Measurements from ENCODE around the gene AFAP1L1.

AFAP1L1 gene

DNA sequence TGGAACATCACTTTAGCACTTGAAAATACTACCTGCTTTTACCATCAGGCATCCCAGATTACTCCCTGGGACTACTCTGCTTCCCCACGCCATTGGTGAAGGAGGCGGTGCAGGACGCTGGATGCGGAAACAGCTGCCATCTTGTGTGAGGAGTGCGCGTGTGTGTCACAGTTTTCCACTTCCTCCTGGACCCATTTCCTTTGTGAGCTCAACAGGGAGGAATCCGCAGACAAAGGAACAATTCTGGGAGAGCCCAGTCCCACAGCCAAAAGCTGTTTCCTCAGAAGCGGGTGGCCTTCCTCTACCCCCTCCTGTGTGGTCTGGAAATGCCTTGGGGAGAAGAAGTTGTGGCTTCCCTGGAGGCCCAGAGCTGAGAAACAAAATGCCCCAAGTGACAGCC, 16.8 kb downstream of the AFAP1L1 start:
- no peak for DNase-seq

DNA sequence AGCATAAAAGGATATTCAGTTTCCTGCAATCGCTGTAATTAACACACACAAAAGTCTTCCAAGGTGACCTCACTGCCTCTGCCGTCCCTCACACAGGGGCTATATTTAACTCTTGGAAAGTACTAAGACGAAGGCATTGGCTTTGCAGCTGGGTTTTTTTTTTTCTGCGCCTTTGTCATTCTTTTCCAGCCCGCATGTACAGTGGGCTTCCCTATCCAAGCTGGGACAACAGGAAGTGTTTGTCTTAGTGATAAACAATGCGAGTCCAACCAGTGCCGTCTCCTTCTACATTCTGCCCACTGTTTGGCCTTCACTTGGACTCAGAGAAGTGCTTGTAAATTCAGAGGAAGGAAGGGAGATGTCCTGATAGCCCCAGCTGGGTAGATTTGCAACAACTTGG, 17.6 kb downstream of the AFAP1L1 start:
- no peak for DNase-seq

GRCh38 chr5:149294872-149295829, 23.5 kb downstream of the AFAP1L1 start:
- no peak for DNase-seq

GRCh38 chr5:149297340-149298025, 25.8 kb downstream of the AFAP1L1 start:
- DNase-seq = no peak

DNA sequence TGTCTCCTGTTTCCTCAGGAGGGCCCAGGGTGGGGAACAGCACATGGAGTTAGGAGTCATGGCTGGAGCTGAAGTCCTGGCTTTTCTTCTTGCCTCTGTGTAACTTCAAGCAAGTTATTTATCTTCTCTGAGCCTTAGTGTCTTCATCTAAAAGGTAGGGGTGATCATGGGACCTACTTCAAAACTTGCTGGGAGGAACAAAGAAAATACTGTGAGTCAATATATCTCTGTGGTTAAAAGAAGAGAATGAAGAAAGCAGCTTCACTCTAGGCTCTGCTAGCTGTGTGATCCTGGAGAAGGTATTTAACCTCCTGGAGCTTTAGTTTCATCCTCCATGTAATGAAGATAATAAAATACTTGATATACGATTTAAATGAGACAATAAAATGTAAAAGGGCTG, 26.5 kb downstream of the AFAP1L1 start:
- DNase-seq = no peak

DNA sequence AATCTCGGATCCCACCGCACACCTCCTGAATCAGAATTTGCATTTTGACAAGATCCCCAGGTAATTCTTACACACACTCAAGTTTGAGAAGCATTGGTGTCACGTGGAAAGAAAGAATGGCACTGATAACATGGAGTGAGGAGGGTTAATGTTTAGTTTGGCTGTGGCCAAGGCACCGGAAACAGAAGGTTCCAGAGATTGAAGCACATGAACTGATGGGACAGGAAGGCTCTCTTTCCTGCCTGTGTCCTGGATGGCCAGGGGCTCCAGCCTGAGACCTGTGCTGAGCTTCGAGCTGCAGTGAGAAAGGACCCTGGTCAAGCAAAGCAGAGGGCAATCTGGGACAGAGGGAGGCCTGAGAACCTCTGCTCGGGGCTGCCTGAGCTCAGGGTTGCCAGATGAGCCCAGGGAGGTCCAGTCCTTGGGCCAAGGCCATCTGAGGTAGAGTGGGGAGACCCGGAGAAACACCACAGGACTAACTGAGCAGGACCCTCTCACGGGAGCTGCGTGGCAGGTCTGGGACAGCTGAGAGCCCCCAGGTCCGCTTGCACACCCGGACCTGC, 27.3 kb downstream of the AFAP1L1 start:
- DNase-seq = no peak

DNA sequence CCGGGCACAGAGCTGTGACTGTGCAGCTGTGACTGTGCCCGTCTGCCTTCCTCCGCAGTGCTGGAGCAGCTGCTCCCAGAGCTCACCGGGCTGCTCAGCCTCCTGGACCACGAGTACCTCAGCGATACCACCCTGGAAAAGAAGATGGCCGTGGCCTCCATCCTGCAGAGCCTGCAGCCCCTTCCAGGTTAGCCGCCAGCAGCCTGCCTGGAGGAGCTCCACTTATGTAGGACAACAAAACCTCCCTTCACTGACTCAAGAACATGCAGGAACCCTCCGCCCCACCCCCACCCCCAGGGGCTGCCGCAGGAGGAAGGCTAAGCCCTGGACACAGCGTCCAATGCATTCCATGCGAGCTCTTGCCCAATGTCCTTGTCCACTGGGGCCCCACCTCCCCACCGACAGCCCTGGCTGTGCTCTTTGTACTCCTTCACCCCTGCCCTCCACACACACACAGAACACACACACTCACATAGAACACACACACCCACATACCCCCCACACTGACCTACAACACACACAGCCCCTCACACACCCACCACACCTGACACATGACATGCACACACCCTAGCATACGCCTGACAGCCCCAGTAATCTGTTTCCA, 27.9 kb downstream of the AFAP1L1 start:
- no peak for DNase-seq

GRCh38 chr5:149300441-149300840, 28.8 kb downstream of the AFAP1L1 start:
- DNase-seq = no peak

- DNase-seq = no peak
Measured at GRCh38 chr5:149301049-149301743, 29.5 kb downstream of the AFAP1L1 start.

DNA sequence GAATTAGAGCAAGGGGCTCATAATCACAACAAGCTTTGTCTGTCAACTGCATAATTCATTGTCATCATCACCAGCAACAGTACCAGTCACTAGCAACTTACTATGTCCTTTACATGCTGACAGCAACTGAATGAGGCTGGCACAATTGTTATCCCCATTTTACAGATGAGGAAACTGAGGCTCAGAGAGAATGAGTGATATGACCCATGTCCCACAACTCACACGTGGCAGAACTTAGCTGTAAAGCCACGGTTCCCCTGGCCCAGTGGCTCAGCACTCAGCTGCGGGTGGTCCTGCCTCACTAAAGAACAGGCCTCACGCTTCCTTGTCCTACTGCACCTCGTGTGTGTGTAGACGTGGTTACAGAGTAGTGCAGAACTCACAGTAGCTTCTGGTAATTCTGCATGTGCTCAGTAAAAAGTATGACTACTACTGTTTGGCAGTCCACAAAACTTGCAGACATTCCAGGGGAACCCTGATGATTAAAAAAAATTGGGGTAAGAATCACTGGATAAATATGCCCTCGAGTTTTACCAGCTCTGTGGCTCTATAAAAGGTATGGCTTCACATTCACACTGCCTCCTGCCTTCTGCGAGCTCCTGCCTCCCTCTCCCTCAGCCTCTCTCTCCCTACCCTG, 30.2 kb downstream of the AFAP1L1 start:
- DNase-seq = no peak

- DNase-seq = no peak
Measured at GRCh38 chr5:149302641-149303040, 31.0 kb downstream of the AFAP1L1 start.

GRCh38 chr5:149303210-149303609, 31.6 kb downstream of the AFAP1L1 start:
- DNase-seq = no peak

DNA sequence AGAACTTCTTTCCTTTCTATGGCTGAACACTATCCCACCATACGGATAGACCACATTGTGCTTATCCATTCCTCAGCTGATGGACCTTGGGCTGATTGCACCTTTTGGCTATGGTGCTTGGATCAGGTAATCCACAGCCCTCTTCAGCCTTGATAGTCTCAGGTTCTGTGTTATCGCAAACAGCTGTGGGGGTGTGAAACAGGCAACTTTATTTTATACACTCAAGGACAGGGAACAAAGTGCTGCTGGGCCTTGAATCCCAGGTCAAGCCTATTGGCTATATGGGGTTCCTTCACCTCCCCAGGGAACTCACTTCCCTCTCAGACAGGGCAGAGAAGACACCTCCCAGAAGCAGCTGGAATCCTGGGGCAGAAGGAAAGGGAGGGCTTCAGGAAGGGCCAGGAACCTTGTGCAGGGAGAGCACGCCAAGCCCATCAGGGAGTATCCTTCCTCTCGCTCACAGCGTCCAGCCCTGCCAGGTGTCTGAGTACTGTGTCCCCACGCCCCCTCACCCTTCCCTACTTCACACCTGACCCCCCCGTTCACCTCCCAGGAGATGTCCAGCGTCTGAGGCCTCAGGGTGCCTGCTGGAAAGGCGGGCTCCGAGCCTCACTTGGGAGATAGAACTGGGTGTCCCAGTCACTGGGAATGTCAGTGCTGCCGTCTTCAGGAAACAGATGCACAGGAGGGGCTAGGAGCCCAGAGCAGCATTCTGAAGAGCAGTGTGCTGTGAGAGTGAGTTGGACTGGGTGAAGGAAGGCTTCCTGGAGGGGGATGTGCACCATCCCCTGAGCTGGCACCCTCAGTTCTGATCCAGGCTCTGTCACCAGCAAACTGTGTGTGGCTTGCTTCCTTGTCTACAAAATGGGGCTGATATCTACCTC, 32.8 kb downstream of the AFAP1L1 start:
- DNase-seq = no peak

DNA sequence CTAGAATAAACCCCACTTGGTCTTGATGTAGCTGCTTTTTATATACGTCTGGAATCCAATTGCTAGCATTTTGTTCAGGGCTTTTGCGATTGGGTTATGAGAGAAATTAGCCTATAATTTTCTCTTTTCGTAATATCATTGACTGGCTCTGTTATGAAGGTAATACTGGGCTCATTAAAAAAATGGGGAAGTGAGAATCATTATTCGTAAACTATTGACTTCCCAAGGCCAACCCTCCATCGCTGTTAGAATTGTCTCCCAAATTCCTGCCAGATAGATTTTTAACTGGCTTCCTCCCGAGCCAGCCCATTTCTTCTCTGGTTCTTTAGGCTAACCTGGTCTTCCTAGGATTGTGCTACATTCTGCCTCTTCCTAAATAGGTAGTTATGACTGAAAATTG, 37.7 kb downstream of the AFAP1L1 start:
- no peak for DNase-seq

GRCh38 chr5:149310488-149310887, 38.8 kb downstream of the AFAP1L1 start:
- DNase-seq = no peak

DNA sequence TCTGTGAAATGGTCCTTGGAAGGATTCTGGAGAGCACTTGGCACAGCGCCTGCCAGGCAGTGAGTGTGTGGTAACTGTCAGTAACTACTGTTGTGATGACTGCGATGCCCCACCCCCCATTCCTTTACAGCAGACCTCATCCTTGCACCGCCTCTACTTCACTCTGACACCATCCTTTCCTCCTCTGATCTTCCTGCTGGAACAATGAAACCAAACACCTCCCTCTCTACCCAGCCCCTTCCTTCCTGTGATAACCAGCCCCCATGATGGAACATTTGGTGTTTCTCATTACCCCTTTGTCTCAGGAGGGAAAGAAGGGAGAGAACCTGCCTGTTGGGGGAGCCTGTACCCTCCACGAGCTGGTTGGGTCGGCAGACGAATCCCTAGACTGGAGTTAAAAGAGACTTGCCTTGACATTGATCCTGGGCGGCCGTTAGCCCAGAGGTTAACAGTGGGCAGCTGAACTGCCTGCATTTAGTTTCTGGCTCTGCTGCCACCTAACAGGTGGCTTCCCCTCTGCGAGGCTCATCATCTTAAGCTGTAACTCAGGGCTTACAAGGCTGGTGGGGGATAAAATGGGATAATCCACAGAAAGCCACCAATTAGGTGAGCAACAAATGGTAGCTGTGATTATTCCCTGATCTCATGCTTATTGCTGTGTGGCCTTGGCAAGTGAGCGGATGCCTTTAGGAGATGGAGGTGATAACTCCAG, 39.4 kb downstream of the AFAP1L1 start:
- DNase-seq = no peak

DNA sequence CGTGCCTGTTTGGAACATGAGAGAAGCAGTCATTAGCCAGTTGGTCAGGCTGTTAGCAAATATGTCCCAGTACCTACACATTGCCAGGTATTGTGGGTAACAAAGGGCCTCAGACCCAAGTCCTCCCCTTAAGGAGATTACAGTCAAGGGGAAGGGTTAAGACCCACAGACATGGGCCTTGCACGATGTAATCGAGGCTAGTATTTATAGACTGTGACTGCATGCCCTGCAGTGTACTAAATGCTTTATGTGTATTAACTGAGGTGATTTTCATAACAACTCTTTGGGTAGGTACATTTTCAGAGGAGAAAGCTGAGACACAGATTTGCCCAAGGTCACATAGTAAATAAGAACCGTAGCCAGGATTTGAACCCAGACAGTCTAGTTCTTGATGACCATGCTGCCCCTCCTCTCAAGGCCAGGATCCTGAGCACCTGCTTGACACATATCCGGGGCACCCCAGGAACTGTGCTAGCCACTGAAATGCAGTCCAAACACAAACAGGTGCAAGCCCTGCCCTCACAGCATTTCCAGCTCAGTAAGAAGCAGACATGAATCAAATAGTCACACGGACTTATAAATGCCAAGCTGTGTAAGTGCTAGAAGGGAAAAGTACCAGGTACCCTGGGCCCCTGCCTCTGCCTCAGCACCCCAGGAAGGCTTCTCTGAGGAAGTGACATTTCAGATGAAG, 41.6 kb downstream of the AFAP1L1 start:
- no peak for DNase-seq

- no peak for DNase-seq
Measured at GRCh38 chr5:149314571-149315111, 43.0 kb downstream of the AFAP1L1 start.

- no peak for DNase-seq
Measured at GRCh38 chr5:149315753-149316152, 44.1 kb downstream of the AFAP1L1 start.
